GM12878 (cell line): ENCODE measurements around the gene TAF4. TPM values are rescaled to one million over a fixed set of nuclear protein-coding genes. Genes with fewer than 3 reads are reported as not detected.
A peak's percentile ranks its signal among the peaks of the same experiment; 100 is the strongest.

Experiments
- ATAC-seq: fragments of 200-7000 bp; cut with Tn5 transposase; 3 replicates; pipeline ENCODE4 v1.9.1; 2020; ENCODE audit warnings: mild to moderate bottlenecking, moderate library complexity
- BruUV-seq: library from RNA; stranded (reverse); fragments of 400-500 nt; replicated peaks from 2 replicates; lab custom pipeline; 2021; lab: Mats Ljungman, UMichigan
- CTCF ChIA-PET: fragments of 300-600 bp; sonication (Branson Sonifier 250); formaldehyde crosslinking; extraction: SDS; loops from one replicate; lab custom pipeline; 2021; ENCODE audit warnings: inconsistent platforms; lab: Yijun Ruan, JAX
- POLR2A ChIA-PET: fragments of 350-600 bp; formaldehyde crosslinking; extraction: SDS; loops from one replicate; lab custom pipeline; 2021; ENCODE audit warnings: inconsistent platforms; lab: Charles Lee
- RAD21 ChIA-PET: fragments of 300-600 bp; sonication (Branson Sonifier 250); formaldehyde crosslinking; loops from one replicate; lab custom pipeline; 2023; ENCODE audit warnings: antibody characterized with exemption; ENCODE audit not compliant: unreplicated experiment; lab: Charles Lee
- SMC1A ChIA-PET: fragments of 300-600 bp; sonication (Branson Sonifier 250); formaldehyde crosslinking; loops from one replicate; lab custom pipeline; 2023; ENCODE audit not compliant: unreplicated experiment, uncharacterized antibody; lab: Charles Lee
- DNase-seq: peaks from one replicate; pipeline ENCODE4 v3.0.0-alpha.2; 2011; ENCODE audit warnings: low read depth, low spot score
- FAIRE-seq: peaks from 3 replicates; lab custom pipeline; 2011; peaks lifted over from hg19 to GRCh38; lab: Jason Lieb, UNC
- H2AFZ ChIP-seq: 2 replicates; pipeline ENCODE4 v1.6.0; 2011; ENCODE audit warnings: low read depth, low read length, control low read depth; ENCODE audit not compliant: control insufficient read depth
- H3K27ac ChIP-seq: 2 replicates; pipeline ENCODE4 v1.5.1; 2011; ENCODE audit warnings: control low read depth; ENCODE audit not compliant: control insufficient read depth, insufficient read depth
- H3K27me3 ChIP-seq, 2 experiments: replicated peaks in 1 of 2; 2 replicates each; pipeline versions ENCODE4 v1.6.0 to v1.6.1; 2011; ENCODE audit warnings: low read length in 1 of 2; ENCODE audit not compliant: control insufficient read depth in 2 of 2, insufficient read depth in 2 of 2
- H3K36me3 ChIP-seq, 2 experiments: 2 replicates each; pipeline ENCODE4 v1.5.1; 2011; ENCODE audit warnings: low read length in 1 of 2; ENCODE audit not compliant: control insufficient read depth in 2 of 2, insufficient read depth in 2 of 2
- H3K4me1 ChIP-seq: 2 replicates; pipeline ENCODE4 v1.6.1; 2011; ENCODE audit warnings: mild to moderate bottlenecking, low read length, moderate library complexity, mixed read lengths; ENCODE audit not compliant: control insufficient read depth, insufficient read depth
- H3K4me2 ChIP-seq: 2 replicates; pipeline ENCODE4 v1.6.0; 2011; ENCODE audit warnings: control low read depth; ENCODE audit not compliant: control insufficient read depth, insufficient read depth
- H3K4me3 ChIP-seq: fragments of 200-600 bp; sonication (generic); 2 replicates; pipeline ENCODE4 v1.5.1; 2016
- H3K79me2 ChIP-seq: 2 replicates; pipeline ENCODE4 v1.6.0; 2011; ENCODE audit warnings: low read length; ENCODE audit not compliant: control insufficient read depth, insufficient read depth
- H3K9ac ChIP-seq: 2 replicates; pipeline ENCODE4 v1.8.0; 2011; ENCODE audit warnings: low read length, control low read depth, mixed read lengths; ENCODE audit not compliant: control insufficient read depth, insufficient read depth
- H3K9me3 ChIP-seq: replicated peaks from 3 replicates; pipeline ENCODE4 v1.5.1; 2011; ENCODE audit warnings: mild to moderate bottlenecking, low read length; ENCODE audit not compliant: control insufficient read depth, insufficient read depth
- H4K20me1 ChIP-seq: 2 replicates; pipeline ENCODE4 v1.6.0; 2011; ENCODE audit not compliant: control insufficient read depth, insufficient read depth
- ATF3 ChIP-seq: IDR thresholded peaks from 2 replicates; pipeline ENCODE4 v1.6.1; 2011; ENCODE audit warnings: low read depth, mild to moderate bottlenecking, low read length, moderate library complexity, borderline replicate concordance; ENCODE audit errors: extremely low read depth
- HDAC6 ChIP-seq: fragments of 200-600 bp; sonication (generic); IDR thresholded peaks from one replicate; pipeline ENCODE4 v1.8.0; 2017; ENCODE audit warnings: antibody characterized with exemption; ENCODE audit not compliant: unreplicated experiment
- JUND ChIP-seq: IDR thresholded peaks from 2 replicates; pipeline ENCODE4 v1.6.1; 2012; ENCODE audit warnings: low read depth, mild to moderate bottlenecking, low read length, improper control_type of control experiment, moderate library complexity
- NBN ChIP-seq: fragments of 450-650 bp; IDR thresholded peaks from 2 replicates; pipeline ENCODE4 v1.6.1; 2016
- NR2F1 ChIP-seq: fragments of 450-650 bp; conservative IDR thresholded peaks from 2 replicates; pipeline ENCODE4 v1.6.1; 2017; ENCODE audit warnings: mild to moderate bottlenecking
- POLR2A ChIP-seq: IDR thresholded peaks from 2 replicates; pipeline ENCODE4 v1.6.1; 2011; ENCODE audit warnings: low read depth, mild to moderate bottlenecking, low read length
- POLR2AphosphoS5 ChIP-seq: IDR thresholded peaks from 2 replicates; pipeline ENCODE4 v1.6.1; 2011; ENCODE audit warnings: mild to moderate bottlenecking, low read length, inconsistent platforms
- RUNX3 ChIP-seq: IDR thresholded peaks from 2 replicates; pipeline ENCODE4 v1.6.1; 2012; ENCODE audit warnings: low read length, inconsistent platforms
- SPI1 ChIP-seq: IDR thresholded peaks from 2 replicates; pipeline ENCODE4 v1.6.1; 2011; ENCODE audit warnings: low read depth, mild to moderate bottlenecking, low read length, moderate library complexity, borderline replicate concordance; ENCODE audit not compliant: insufficient read depth
- SREBF1 ChIP-seq: IDR thresholded peaks from 2 replicates; pipeline ENCODE4 v1.6.1; 2012; ENCODE audit warnings: mild to moderate bottlenecking, low read length
- SUPT20H ChIP-seq: IDR thresholded peaks from 2 replicates; pipeline ENCODE4 v1.6.1; 2011; ENCODE audit warnings: low read depth, mild to moderate bottlenecking, low read length, moderate library complexity, borderline replicate concordance; ENCODE audit not compliant: control insufficient read depth
- ZNF274 ChIP-seq: IDR thresholded peaks from one replicate; pipeline ENCODE4 v1.8.0; 2011; ENCODE audit not compliant: insufficient read length, insufficient read depth
- WGBS: methylation state at CpG from one replicate; pipeline ENCODE4 v1.1.6; 2016; ENCODE audit warnings: low lambda C conversion rate; ENCODE audit not compliant: insufficient replicate concordance, insufficient coverage; ENCODE audit errors: missing lambda C conversion rate; 5-methylcytosine and 5-hydroxymethylcytosine counted together
- in situ Hi-C: fragments of 300-500 bp; cut with MboI; formaldehyde crosslinking; loops from 9 replicates; pipeline ENCODE4 v1.14.3; 2018; ENCODE audit warnings: mixed read lengths
- intact Hi-C: fragments of 100-400 bp; cut with micrococcal nuclease; formaldehyde crosslinking; loops from one replicate; pipeline ENCODE4 v1.14.2; 2022; ENCODE audit not compliant: unreplicated experiment
- polyA plus RNA-seq, 11 experiments: library from polyadenylated mRNA; depleted of rRNA in 4 of 11; unstranded in 6 of 11; stranded (reverse) in 5 of 11; fragments of >200 nt; fragmentation: Nextera tagmentation in 4 of 11; fragmentation: Illumina TruSeq in 1 of 11; extraction: Ambion mirVana in 4 of 11; extraction: Trizol in 1 of 11; gene quantifications; 1 replicate in 1 of 11; 2 replicates in 10 of 11; pipeline versions ENCODE4 v1.2.1 to v1.2.3, GENCODE V29; 2011 to 2016; ENCODE audit warnings: inconsistent platforms in 2 of 11, missing spikeins in 2 of 11, low read depth in 1 of 11
- total RNA-seq, 4 experiments: library from RNA; depleted of rRNA in 3 of 4; stranded (reverse); fragments of >200 nt in 3 of 4; fragmentation: Illumina TruSeq in 1 of 4; extraction: Trizol in 1 of 4; gene quantifications; 2 replicates each; pipeline versions ENCODE4 v1.2.1 to v1.2.3, GENCODE V29; 2013 to 2021
- TF ChIP-seq, protein P1 (sequence below): fragments of 450-650 bp; IDR thresholded peaks from 2 replicates; pipeline ENCODE4 v1.6.1; 2018; ENCODE audit warnings: mild to moderate bottlenecking, low read depth, moderate library complexity; ENCODE audit not compliant: partially characterized antibody

TAF4 gene
- total and polyA plus RNA-seq, 10 of the 15 experiments (the other 5 are each of a cell fraction or from before 2014, with no cell fraction given), result 0.39 to 16.9 (median 3.4) TPM

DNA sequence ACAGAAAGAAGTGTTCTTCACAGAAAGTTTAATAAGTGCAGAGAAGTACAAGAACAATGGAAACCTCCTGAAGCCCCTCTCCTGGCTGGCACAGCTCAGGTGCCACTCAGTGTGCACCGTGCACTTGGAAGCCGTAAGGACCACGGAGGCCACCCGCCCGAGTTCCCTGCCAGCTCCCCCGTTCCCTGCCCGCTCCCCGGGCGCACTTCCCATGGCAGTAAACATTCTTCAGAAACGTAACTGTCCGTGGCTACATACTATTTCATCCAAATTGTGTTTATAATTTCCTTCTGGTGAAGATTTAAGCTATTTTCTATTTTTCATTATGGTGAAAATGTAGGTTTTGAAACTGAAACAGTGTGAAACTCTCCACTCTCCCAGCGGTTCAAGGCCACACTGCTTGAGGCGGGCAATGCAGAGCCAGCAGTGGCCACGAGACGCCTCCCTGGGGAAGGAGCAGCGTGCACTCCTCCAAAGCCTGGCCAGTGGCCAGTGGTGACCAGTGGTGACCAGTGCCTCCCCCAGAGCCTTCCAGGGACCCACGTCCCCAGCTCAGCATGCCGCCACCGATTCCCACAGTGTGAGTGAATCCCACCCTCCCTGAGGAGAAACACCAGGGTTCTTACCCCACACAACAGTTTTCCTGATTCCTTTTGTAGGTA, 46.4 kb downstream of the TAF4 start:
- TF ChIP-seq POLR2A (no peak), NBN (no peak), HDAC6 (no peak), SPI1 (no peak)
- ChIA-PET RAD21 (no interaction called here), SMC1A (no interaction called here), POLR2A (no interaction called here), CTCF (interaction anchor here (1.2 kb wide), 1 partner anchor 9 kb away, joined by 4 read pairs; no protein-coding TSS in a partner anchor)
- no peaks in the 10 kb centered on the region for H3K27me3 ChIP-seq
- BruUV-seq, result no TSS peak
- no peak for FAIRE-seq
- H3K27ac ChIP-seq, result no peak overlapping the region
- H3K4me1 ChIP-seq, result peaks cover 20% of the 10 kb centered on the region
- H3K36me3 ChIP-seq, result no peaks in the 10 kb centered on the region; a peak in 2 of 4 replicates
- H2AFZ ChIP-seq, result no peak overlapping the region
- DNase-seq, result no peak
- no peaks in the 10 kb centered on the region for H4K20me1 ChIP-seq
- intact Hi-C loops (loop anchor here (10.0 kb wide), 1 partner anchor 366 kb away; the partner anchor contains the start of gene RPS21), in situ Hi-C loops (loop anchor here (25.0 kb wide), 1 partner anchor 368 kb away; the partner anchor contains the start of gene RPS21)
- H3K9me3 ChIP-seq, result no peaks in the 10 kb centered on the region
- 87% methylated on average over 19 of the region's 19 CpGs for WGBS
- ATAC-seq, result no peak
- peak overlapping the region; percentile 25; the same call in 1 of the 2 replicates for H3K4me2 ChIP-seq
- H3K9ac ChIP-seq, result no peak overlapping the region
- H3K79me2 ChIP-seq, result peaks cover 17% of the 10 kb centered on the region
- no peak overlapping the region for H3K4me3 ChIP-seq

GRCh38 chr20:62018437-62019143, 47.1 kb downstream of the TAF4 start:
- H3K4me1 ChIP-seq, result peaks cover 20% of the 10 kb centered on the region
- H3K27me3 ChIP-seq, result no peaks in the 10 kb centered on the region
- intact Hi-C loops, result loop anchor here (10.0 kb wide), 1 partner anchor 366 kb away; the partner anchor contains the start of gene RPS21
- H3K79me2 ChIP-seq, result peaks cover 14% of the 10 kb centered on the region
- H3K4me2 ChIP-seq, result no peak overlapping the region
- DNase-seq (no peak), FAIRE-seq (no peak), ATAC-seq (no peak)
- POLR2A ChIA-PET, result no interaction called here
- RAD21 ChIA-PET, result no interaction called here
- H3K36me3 ChIP-seq, result peaks cover 0 to 3% of the 10 kb centered on the region in 2 experiments; a peak in 2 of 4 replicates
- no TSS peak for BruUV-seq
- in situ Hi-C loops, result loop anchor here (25.0 kb wide), 1 partner anchor 369 kb away; the partner anchor contains the start of gene RPS21
- H3K9ac ChIP-seq, result no peak overlapping the region
- H3K9me3 ChIP-seq, result no peaks in the 10 kb centered on the region
- 92% methylated on average over 18 of the region's 23 CpGs for WGBS
- H3K27ac ChIP-seq, result no peak overlapping the region
- CTCF ChIA-PET, result interaction anchor here (1.2 kb wide), 1 partner anchor 8 kb away, joined by 4 read pairs; no protein-coding TSS in a partner anchor
- no peak overlapping the region for H2AFZ ChIP-seq
- SMC1A ChIA-PET, result no interaction called here
- H3K4me3 ChIP-seq, result no peak overlapping the region
- no peaks in the 10 kb centered on the region for H4K20me1 ChIP-seq
- no peak for TF ChIP-seq ZNF274
- no peak for TF ChIP-seq RUNX3
- TF ChIP-seq SPI1, result no peak
- no peak for TF ChIP-seq SUPT20H
- no peak for TF ChIP-seq NR2F1
- no peak for TF ChIP-seq ATF3
- TF ChIP-seq JUND, result no peak
- TF ChIP-seq POLR2AphosphoS5, result no peak
- TF ChIP-seq, protein P1, sequence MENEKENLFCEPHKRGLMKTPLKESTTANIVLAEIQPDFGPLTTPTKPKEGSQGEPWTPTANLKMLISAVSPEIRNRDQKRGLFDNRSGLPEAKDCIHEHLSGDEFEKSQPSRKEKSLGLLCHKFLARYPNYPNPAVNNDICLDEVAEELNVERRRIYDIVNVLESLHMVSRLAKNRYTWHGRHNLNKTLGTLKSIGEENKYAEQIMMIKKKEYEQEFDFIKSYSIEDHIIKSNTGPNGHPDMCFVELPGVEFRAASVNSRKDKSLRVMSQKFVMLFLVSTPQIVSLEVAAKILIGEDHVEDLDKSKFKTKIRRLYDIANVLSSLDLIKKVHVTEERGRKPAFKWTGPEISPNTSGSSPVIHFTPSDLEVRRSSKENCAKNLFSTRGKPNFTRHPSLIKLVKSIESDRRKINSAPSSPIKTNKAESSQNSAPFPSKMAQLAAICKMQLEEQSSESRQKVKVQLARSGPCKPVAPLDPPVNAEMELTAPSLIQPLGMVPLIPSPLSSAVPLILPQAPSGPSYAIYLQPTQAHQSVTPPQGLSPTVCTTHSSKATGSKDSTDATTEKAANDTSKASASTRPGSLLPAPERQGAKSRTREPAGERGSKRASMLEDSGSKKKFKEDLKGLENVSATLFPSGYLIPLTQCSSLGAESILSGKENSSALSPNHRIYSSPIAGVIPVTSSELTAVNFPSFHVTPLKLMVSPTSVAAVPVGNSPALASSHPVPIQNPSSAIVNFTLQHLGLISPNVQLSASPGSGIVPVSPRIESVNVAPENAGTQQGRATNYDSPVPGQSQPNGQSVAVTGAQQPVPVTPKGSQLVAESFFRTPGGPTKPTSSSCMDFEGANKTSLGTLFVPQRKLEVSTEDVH, result no peak
- no peak for TF ChIP-seq SREBF1
